DMS153 (cell line): ENCODE data around the gene SUSD5.
"Not testable (repeated sequence)": the region's sequence is repeated elsewhere in the genome, so short reads cannot be mapped to it uniquely, and the experiment has no call there.

Experiments used
- DNase-seq: peaks from one replicate; lab custom pipeline; 2025; lab: John Stamatoyannopoulos, UW

Gene SUSD5

DNA sequence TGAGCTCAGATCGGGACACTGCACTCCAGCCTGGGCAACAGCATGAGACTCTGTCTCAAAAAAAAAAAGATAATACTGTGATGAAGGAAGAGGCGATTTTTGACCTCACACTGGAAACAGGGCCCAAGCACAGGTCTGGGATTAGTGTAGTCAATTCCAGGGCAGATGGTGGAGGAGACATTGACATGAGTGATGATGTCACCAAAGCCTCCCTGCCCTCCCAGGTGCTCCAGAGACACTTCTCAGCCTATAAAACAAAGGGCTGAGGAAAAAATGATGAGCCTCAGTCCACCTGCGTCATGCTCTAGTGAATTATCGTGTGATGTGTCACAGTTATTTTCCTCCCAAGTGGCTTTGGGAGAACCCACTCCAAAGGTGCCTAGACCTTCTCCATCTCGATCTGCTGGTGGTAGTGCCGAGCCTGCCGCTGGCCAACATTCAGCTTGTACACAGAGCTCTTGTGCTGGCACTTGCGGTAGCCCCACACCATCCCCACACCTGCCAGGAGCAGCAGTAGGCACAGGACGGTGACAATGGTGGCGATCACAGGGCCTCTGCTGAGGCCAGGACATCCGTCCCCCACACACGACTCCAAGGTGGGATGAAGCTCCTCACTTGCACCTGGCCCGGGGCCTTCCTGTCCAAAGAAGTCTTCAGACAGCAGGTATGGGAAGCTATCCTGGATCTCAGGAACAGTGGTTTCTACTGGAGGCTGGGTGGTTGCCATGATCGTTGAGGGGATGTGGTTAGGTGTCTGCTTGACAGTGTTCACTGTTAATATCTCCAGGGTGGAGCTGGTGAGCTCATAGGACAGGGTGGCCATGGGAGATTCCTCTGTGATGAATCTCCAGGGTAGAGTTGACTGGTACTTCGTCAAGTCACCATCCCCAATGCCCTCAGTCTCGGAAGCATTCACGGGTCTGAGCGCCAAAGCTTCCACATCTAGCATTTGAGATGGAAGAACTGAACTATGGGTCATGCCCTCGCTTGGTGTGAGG, 65.9 kb downstream of the SUSD5 start:
- DNase-seq: no peak

DNA sequence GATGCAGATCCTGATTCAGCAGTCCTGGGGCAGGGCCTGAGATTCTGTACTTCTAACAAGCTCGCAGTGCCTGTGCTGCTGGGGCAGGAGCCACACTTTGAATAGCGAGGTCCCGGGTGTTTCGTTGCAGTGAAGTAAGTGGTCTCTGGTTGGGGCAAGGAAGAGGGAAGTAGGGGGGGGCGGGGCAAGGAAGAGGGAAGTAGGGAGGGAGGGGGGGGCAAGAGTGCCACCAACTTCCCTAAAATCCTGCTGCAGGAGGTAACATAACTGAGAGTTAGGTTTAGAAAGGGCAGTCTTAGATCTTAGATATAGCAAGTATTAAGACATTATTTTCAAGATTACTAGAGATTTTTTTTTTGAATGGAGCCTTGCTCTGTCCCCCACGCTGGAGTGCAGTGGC, 69.3 kb downstream of the SUSD5 start:
- no peak for DNase-seq

DNA sequence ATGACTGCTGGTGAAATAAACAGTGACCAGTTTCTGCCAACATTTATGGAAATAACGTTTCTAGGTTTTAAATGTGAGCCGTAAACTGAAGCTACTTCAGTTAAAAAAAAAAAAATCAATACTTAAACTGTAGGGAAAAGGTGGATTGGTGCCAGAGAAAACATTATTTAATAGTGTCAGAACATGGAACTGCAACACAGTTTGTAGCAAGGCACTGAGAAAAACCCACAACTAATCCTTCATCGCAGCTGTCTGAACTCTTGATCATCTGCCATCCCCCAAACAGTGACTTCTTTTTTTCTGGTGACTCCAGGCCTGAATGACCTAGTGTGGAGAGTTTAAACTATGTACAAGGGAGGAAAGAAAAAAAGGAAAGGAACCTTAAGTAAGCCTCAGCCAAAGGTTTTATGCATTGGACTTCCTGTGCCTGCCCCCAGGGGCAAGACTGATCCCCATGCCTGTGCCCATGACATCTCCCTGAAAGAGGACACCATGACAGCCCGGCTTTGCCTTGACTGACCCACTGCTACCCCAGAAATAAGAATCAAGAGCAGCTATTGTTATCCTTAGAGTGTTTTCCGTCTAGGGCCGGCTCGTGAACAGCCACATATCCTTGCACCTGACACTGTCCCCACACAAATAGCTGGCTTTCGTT, 71.7 kb downstream of the SUSD5 start:
- no peak for DNase-seq

DNA sequence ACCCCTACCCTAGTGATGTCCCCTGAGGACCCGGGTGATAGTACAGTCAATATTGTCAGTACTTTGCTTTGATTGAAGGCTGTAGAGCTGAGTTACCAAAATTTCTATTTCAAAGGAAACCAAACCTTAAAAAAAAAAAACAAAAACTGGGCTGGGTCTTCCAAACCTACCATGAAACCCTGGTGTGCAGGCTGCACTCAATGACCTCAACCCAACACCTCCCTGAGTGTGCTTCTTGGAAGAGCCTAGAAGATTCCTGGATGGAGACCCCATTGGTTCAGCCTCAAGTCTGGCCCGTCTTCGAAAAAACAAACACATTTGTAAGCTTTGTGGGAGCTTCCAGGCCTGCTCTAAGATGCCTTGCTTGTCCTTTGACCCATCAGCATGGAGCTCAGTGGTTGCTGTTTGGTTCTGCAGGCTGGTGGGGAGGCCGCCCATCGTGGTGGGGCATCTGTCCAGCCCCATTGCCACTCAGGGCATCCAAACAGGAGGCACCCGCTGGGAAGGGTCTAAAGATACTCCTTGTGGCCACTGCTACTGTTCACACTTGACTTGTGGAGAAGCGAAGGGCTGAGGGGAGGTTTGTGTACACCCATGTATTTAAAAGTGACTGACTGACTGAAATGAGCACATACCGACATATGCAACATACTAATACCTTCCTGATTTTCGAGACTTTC, 72.6 kb downstream of the SUSD5 start:
- no peak for DNase-seq

DNA sequence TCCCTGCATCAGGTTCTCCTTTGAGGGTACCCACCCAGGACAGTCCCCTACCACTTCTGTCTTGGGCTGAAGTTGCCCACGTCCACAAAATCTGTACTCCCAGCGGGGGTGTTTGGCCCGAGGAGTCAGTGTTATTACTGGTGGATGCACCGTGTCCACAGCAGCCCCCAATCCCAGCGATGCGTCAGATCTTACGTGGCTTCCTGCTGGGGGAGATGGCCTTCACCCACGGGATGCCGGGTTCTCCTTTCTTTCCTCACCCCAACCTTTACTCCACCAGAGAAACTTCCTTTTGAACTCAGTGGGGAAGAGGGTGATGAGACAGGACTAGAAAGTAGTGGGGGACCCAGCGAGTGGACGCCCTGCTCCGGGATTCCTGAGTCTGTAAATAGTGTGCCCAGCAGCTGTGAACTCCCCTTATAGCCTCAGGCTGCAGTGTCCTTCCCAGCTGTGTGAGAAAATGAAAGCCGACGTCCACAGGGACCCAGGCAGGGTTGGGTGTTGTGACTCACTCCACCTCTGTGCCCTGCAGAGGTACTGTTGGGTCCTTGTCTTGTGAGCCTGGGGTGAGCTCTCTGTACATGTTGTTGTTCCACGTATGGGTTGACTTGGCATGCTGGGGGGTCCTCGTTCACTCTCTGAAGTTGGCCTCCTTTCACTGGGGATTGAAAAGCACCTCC, 73.2 kb downstream of the SUSD5 start:
- no peak for DNase-seq

DNA sequence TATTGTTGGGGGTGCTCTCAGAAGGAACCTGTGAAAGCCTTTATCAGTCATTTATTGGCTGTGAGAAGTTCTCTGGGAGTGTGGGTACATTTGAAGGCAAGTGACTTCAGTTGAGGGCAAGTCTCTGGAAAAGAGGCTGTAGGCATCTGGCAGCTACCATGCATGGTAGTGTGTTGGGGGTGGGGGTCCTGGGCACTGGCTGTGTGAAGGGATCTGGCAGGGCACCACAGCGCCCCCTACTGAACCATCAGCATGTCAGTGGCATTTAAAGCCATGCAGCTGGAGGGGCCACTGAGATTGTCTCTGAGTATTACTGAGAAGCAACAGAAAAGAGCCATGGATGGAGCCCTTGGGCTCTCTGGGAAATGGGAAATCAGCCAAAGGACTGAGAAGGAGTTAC, 74.2 kb downstream of the SUSD5 start:
- DNase-seq: no peak

DNA sequence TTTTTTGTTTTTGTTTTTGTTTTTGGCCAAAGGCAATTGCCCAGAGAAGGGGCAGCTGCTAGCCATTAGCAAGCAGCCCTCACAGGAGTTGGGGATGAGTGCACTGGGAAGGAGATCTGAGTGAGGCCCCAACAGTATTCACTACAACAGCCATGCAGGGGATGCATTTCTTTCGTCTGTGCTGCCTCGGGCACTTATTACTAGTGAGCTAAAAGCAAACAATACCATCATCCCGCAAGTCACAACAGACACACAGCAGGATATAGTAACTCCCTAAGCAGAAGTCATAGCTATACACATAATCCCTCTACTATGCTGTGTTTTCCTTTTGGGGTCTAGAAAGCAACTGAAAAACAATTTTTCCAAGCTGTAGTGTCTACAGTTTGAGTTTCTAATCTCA, 77.6 kb downstream of the SUSD5 start:
- no peak for DNase-seq

DNA sequence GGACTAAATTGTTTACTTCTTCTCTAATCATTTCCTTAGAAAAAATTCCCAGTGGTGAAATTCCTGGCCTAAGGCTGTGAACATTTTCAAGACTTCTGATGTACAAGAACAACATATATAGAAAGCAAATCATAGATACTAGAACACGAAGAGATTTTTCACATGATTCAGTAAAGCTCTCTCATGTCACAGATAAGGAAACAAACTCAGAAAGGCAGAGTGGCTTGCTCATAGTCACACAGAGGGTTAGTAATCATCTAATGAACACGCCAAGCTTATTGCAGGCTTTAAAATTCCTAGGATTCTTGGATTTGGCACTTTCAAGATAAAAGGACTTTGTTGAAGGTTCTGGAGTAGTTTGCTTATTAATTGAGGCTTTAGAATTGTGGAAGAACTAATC, 78.6 kb downstream of the SUSD5 start:
- no peak for DNase-seq

DNA sequence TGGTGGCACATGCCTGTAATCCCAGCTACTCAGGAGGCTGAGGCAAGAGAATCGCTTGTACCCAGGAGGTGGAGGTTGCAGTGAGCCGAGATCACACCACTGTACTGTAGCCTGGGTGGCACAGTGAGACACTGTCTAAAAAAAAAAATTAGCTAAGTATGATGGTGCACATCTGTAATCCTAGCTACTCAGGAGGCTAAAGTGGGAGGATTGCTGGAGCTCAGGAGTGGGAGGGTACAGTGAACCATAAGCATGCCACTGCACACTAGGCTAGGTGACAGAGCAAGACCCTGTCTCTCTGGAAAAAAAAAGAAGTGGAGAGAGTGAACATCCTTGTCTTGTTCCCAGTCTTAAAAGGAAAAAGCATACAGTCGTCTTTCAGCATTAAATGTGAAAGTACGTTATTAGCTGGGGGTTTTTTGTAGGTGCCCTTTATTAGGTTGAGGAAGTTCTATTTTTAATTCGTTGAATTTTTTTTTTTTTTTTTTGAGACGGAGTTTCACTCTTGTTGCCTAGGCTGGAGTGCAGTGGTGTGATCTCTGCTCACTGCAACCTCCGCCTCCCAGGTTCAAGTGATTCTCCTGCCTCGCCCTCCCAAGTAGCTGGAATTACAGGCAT, 79.5 kb downstream of the SUSD5 start:
- DNase-seq: not testable (repeated sequence)

DNA sequence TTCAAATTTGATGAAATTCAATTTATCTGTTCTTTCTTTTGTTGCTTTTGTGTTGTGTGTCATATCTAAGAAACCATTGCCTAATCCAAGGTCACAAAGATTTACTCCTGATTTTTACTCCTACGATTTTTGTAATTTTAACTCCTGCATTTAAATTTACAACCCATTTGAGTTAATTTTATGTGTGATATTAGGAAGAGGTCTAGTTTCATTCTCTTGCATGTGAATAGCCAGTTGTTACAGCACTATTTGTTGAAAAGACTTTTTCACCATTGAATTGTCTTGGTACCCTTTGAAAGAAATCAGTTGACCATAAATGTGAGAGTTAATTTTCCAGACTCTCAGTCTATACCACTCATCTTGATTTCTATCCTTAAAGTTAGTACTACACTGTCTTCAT, 80.9 kb downstream of the SUSD5 start:
- no peak for DNase-seq

DNA sequence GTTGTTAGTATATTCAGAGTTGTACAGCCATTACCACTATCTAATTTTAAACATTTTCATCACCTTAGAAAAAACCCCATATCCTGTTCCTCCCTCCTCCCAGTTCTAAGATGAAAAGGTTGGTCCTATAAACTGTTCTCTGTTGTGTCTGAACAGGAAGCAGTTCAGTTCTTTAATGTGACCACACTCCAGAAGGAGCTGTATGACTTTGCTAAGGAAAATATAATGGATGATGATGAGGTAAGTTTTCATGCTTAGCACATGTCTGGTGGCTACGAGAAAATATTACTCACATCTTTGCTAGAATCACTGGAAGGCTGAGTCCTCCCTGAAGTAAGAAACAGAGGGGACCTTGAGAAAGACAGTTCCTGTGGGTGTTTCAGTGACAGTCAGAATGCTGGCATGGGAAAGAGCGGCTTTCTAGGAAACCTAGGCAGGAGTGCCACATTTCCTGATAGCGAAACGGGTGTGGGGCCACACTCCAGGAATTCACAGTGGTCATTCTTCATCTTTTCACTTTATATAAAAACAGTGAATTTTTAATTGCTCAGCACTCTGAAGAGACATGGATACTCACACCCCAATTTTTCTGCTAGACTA, 84.5 kb downstream of the SUSD5 start:
- no peak for DNase-seq

DNA sequence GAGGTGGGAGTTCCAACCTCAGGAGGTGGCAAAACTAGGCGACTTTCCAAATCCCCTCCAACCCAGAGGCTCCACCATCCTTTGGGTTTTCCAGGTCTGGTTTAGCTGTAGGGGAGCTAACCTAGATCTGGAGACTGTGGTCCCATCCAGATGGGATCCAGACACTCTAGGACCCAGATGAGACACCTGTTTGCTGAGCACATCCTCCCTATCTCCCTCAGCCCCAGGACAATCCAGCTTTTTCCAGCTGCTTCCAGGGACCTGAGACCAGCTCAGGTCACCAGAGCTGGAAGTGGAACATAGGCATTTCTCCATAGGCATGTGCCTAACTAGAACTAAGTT, 86.6 kb downstream of the SUSD5 start:
- no peak for DNase-seq

DNA sequence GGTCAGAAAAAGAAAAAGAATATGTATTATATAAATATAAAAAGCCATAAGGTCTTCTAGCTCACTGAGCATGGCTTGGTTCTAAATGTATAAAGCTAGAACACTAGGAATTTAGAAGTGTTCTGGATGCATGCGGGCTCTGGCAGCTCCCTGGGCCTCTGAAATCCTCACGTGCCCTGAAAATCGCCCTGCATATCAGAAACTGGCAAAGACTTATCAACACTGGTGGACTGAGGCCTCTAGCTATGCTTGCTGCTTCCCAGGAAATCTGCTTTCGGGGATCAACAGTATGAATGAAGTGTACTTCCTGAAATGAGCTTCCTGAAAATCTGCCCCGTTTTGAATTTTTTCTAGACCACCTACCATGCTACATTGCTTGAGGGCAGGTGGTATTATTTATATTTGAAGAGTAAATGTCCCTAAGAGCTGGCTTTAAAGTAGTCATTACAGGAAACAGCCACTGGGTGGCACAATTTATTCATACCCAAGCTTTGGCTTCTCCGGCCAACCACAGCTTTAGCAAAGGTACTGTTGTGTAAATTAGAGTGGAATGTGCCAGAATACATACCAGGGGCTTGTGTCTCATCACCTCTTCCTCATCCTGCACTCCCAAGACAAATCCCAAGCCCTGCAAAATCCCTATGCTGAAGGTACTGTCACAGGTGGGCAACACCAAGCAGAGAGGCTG, 87.1 kb downstream of the SUSD5 start:
- DNase-seq: no peak

DNA sequence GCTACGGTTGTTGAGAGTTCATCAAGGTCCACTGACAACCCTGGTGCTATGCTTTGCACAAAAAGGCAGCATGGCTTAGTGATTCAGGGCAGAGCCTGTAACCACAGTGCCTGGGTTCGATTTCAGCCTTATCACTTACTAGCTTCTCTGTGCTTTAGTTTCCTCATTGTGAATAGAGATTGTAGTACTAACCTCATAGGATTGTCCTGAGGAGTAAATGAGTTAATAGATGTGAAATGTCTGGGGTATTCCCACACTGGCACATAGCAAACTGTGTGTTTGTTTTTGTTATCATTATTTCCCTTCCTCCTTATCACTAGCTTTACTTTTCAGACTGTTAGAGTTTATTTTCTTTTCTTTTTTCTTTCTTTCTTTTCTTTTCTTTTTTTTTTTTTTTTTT, 88.5 kb downstream of the SUSD5 start:
- no peak for DNase-seq

DNA sequence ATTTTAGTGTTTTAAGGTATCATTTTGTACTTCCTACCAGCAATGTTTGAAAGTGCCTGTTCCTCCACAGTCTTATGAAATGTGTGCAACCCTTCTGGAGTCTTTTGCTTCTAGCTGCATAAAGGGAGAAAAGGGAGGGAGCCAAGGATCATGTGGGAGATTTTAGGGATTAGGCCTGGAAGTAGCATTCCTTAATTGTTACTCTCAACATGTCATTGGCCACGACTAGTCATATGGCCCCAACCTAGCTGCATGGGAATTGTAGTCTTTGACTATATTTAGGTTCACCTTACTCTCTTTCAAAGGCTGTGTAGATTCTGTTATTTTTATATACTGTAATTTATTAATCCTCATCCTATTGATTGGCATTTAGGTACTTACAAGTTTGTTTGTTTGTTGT, 89.9 kb downstream of the SUSD5 start:
- DNase-seq: no peak

DNA sequence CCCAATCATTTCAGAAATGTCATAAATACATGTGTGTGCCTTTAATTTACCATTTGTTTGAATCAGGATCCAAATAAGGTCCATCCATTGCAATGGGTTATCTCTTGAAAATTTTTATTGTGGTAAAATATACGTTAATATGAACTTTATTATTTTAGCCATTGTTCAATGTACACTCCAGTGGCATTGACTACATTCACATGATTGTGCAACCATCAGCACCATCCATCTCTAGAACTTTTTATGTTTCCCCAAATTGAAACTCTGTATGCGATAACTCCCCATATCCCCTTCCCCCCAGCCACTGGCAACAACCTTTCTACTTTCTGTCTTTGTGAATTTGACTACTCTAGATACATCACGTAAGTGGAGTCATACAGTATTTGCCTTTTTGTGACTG, 92.8 kb downstream of the SUSD5 start:
- no peak for DNase-seq

DNA sequence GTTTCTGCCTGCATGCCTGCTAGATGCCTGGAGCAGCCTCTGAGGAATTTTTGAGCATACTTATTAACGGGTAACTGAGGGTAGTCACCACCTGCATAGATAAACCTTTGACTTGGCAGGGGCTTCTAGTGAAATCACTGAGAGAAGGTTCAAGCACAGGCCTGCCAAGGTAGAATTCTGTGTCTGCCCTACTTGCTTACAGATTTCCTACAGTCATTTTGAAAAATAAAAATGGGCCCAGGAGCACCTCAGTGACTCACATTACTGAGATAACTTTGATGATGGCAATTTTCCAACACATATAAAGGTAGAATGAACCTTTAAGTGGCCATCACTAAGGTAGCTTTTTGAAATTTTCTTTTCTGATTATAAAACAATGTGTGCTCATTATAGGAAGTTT, 94.0 kb downstream of the SUSD5 start:
- DNase-seq: no peak

DNA sequence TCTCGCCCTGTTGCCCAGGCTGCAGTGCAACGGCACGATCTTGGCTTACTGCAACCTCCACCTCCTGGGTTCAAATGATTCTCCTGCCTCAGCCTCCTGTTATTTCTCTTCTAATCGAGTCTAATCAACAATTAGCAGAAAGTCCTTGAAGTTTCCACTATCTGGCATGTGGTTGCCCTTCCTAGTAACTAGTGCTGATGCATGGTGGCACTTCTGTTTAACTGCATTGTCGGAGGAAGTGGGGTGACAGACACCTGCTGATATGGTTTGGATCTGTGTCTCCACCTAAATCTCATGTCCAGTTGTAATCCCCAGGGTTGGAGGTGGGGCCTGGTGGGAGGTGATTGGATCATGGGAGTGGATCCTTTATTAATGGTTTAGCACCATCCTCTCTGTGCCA, 95.6 kb downstream of the SUSD5 start:
- no peak for DNase-seq

DNA sequence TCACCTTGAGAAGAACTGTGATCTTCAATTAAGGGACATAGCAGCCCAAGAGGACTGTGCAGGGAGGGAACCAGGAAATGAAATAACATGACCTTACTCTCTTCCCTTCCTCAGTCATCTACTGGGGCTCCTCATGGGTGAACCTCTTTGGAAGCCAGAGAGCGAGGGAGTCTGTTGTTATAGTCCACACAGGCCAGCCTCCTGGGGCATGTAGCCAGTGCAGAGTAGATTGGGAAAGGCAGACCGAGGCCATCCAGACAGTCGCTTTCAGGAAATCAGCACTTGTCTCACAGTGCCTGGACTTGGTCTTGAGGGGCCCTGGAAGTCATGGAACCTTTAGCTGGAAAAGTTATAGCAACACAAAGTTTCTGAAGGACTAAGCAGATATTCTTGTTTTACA, 98.7 kb downstream of the SUSD5 start:
- no peak for DNase-seq

DNA sequence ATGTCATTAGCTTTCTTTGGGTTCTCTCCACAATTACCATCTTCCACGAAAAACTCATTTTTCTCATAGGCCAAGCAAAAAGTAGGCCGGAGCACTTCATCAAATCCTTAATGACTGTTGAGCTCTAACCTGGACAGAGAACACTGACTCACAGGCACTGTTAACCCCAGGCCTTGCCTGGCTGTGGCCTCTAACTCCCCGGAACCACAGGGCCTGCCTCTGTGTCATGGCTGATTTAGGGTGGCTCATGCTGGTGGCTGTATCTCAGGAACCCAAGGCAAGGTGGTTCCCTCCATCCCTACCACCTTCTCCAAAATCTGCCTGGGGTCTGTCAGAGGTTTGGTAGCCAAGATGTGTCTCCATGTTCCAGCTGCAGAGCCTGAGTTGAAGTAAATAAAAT, 101.1 kb downstream of the SUSD5 start:
- no peak for DNase-seq
